OCI-LY7 (cell line): ENCODE results near the gene KYNU.

Source experiments
- CTCF ChIP-seq: fragments of 200-600 bp; sonication (generic); conservative IDR thresholded peaks from 2 replicates; pipeline ENCODE4 v1.5.1; 2014; ENCODE audit warnings: mild to moderate bottlenecking, antibody characterized with exemption, low read length, moderate library complexity, mixed read lengths
- EZH2phosphoT487 ChIP-seq: fragments of 200-600 bp; sonication (generic); IDR thresholded peaks from 2 replicates; pipeline ENCODE4 v1.6.1; 2018; ENCODE audit warnings: low read depth, borderline replicate concordance, mild to moderate bottlenecking, mixed run types, antibody characterized with exemption, low read length, moderate library complexity, mixed read lengths

GRCh38 chr2:143068094-143068493, 190.6 kb downstream of the KYNU start:
- TF ChIP-seq CTCF (no peak), EZH2phosphoT487 (no peak)
